Bronchial epithelial cell (primary cell): ENCODE measurements around the gene PROC. TPM values are rescaled to one million over a fixed set of nuclear protein-coding genes. Genes with fewer than 3 reads are reported as not detected.

ENCODE experiments used
- DNase-seq: peaks from one replicate; pipeline ENCODE4 v3.0.0-alpha.2; 2010; ENCODE audit warnings: low read depth
- FAIRE-seq: peaks from 2 replicates; lab custom pipeline; 2011; peaks lifted over from hg19 to GRCh38; lab: Jason Lieb, UNC
- H3K27me3 ChIP-seq: 2 replicates; pipeline ENCODE4 v1.5.1; 2011; ENCODE audit warnings: low read length; ENCODE audit not compliant: control insufficient read depth, insufficient read depth
- H3K36me3 ChIP-seq: 2 replicates; pipeline ENCODE4 v1.5.1; 2011; ENCODE audit warnings: low read length; ENCODE audit not compliant: control insufficient read depth, insufficient read depth
- H3K4me3 ChIP-seq: 2 replicates; pipeline ENCODE4 v1.5.1; 2011; ENCODE audit warnings: mild to moderate bottlenecking, low read depth, low read length, control low read depth
- total RNA-seq: library from RNA; depleted of rRNA; stranded (reverse); fragments of >200 nt; gene quantifications from 2 replicates; pipeline ENCODE4 v1.2.1, GENCODE V29; 2014
- TF ChIP-seq, protein P1 (sequence below): IDR thresholded peaks from 2 replicates; pipeline ENCODE4 v1.5.1; 2011; ENCODE audit warnings: mild to moderate bottlenecking, moderate library complexity, low read length, control low read depth, inconsistent platforms; ENCODE audit not compliant: insufficient read depth, severe bottlenecking

Gene PROC
- total RNA-seq, 1 donor from 2014 or later: not detected

DNA sequence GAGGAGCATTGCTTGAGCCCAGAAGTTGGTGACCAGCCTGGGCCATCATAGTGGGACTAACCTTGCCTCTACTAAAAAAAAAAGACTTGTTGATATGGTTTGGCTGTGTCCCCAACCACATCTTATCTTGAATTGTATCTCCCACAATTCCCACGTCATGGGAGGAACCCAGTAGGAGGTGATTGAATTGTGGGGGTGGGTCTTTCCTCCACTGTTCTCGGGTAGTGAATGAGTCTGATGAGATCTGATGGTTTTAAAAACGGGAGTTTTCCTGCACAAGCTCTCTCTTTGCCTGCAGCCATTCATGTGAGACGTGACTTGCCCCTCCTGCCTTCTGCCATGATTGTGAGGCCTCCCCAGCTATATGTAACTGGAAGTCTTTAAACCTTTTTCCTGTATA is 47.0 kb downstream of the PROC start:
- Histone ChIP-seq H3K27me3 (no peaks in the 10 kb centered on the region), H3K4me3 (no peak overlapping the region), H3K36me3 (no peaks in the 10 kb centered on the region)
- no peak for FAIRE-seq
- TF ChIP-seq, protein P1, sequence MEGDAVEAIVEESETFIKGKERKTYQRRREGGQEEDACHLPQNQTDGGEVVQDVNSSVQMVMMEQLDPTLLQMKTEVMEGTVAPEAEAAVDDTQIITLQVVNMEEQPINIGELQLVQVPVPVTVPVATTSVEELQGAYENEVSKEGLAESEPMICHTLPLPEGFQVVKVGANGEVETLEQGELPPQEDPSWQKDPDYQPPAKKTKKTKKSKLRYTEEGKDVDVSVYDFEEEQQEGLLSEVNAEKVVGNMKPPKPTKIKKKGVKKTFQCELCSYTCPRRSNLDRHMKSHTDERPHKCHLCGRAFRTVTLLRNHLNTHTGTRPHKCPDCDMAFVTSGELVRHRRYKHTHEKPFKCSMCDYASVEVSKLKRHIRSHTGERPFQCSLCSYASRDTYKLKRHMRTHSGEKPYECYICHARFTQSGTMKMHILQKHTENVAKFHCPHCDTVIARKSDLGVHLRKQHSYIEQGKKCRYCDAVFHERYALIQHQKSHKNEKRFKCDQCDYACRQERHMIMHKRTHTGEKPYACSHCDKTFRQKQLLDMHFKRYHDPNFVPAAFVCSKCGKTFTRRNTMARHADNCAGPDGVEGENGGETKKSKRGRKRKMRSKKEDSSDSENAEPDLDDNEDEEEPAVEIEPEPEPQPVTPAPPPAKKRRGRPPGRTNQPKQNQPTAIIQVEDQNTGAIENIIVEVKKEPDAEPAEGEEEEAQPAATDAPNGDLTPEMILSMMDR: no peak
- DNase-seq: no peak

DNA sequence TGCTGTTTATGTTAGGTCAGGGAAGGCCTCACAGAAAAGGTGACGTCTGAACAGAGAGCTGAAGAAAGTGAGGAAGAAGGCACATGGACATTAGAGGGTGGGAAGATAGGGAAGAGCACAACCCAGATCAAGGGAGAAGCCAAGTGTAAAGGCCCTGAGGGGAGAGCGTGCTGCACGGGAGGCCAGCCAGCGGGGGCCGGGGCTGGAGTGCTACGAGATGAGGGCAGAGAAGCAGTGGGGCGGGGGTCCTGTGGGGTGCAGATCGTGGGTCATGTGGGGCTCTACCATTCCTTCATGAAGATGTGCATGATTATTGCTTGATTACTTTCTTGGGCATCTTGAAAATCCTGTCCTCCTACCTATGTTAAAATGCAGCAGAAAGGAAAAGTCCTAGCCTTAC is 50.8 kb downstream of the PROC start:
- TF ChIP-seq, protein P1: no peak
- FAIRE-seq (no peak), DNase-seq (no peak)
- Histone ChIP-seq H3K36me3 (no peaks in the 10 kb centered on the region), H3K27me3 (no peaks in the 10 kb centered on the region), H3K4me3 (no peak overlapping the region)

DNA sequence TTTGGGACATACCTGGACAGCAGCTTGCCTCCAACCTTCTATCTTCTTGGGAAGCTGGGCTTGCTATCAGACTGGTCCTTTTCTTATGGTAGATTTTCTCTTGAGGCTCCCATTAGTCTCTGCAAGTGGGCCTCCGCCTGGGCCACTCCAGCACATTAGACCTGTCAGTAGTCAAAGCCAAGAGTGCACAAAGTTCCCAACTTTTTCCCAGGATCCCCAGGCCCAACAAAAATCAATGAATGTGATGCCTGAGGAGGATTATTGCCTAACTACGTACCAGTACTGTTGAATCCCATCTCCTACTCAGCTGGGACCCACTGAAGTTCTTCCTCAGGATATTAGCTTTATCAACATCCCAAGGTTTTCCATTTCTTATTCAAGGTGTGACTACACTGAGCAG is 51.7 kb downstream of the PROC start:
- H3K4me3 ChIP-seq: no peak overlapping the region
- FAIRE-seq (no peak), DNase-seq (no peak)
- TF ChIP-seq, protein P1: no peak
- H3K36me3 ChIP-seq: no peaks in the 10 kb centered on the region
- no peaks in the 10 kb centered on the region for H3K27me3 ChIP-seq

DNA sequence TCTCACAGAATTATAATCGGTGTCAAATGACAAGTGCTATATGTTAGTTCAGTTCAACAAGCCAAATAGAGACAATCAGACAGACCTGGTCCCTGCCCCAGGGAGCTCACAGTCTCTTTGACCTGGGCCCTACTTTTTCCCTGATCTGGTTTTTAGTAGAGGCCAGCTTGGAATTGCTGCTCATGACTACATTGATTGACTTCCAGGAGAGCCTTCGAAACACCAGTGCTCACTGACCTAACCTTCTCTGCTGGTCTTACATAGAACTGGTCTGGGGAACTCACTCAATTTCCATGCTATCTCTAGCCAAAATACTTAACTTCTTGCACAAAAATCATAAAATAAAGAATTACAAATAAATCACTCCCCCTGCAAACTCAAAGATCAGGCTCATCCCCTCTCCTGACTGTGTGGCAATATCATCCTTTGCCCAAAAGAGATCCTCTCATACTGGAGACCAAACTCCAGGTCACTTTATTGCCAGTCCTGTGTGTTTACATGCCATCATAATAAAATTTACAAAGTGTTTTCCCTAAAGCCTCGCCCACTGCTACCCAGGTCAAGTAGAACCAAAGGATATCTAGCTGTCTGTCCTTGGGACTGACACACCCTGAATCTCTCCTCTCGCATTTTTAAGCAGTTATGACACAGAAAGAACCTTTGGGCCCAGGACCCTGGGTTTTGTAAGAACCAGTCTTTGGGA is 53.2 kb downstream of the PROC start:
- FAIRE-seq (no peak), DNase-seq (no peak)
- H3K4me3 ChIP-seq: no peak overlapping the region
- H3K27me3 ChIP-seq: no peaks in the 10 kb centered on the region
- TF ChIP-seq, protein P1: no peak
- H3K36me3 ChIP-seq: no peaks in the 10 kb centered on the region

DNA sequence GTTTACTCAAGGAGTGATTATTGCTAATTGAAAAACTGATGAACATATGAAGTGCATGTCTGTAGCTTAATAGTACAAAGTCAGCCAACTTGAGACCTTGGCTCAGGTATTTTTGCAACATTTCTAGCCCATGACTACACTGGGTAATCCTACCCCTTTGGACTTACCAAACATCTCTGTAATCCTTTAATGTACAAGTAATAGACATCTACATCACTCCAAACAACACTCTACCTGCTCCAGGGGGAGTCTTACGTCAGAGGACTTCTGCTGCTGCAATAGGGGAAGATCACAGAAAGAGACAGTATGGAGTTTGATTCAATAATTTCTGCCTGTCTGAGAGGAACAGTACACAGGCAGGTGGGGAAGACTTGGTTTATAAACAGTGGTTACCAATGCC is 54.0 kb downstream of the PROC start:
- TF ChIP-seq, protein P1: no peak
- no peak for FAIRE-seq

DNA sequence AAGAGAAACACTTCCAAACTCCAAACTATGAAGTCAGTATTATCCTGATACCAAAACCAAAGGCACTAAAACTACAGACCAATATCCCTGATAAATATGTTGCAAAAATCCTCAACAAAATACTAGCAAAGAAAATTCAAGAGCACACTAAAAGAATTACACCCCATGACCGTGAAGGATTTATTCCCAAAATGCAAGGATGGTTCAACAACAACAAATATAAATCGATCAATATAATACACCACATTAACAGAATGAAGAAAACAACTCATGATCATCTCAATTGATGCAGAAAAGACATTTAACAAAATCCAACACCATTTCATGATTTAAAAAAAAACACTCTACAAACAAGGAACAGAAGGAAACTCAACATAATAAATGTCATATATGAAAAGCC is 57.6 kb downstream of the PROC start:
- FAIRE-seq: no peak

More for the DNA sequence above, 54.0 kb downstream of the PROC start:
- Histone ChIP-seq H3K27me3 (no peaks in the 10 kb centered on the region), H3K4me3 (no peak overlapping the region), H3K36me3 (no peaks in the 10 kb centered on the region)
- DNase-seq: no peak

More for the DNA sequence above, 57.6 kb downstream of the PROC start:
- Histone ChIP-seq H3K36me3 (no peaks in the 10 kb centered on the region), H3K4me3 (no peak overlapping the region), H3K27me3 (no peaks in the 10 kb centered on the region)
- DNase-seq: no peak
- TF ChIP-seq, protein P1: no peak
